Endothelial cell of umbilical vein (primary cell): ENCODE data around the gene FRMD5. TPM values are rescaled to one million over a fixed set of nuclear protein-coding genes. Genes with fewer than 3 reads are reported as not detected.
A peak's percentile ranks its signal among the peaks of the same experiment; 100 is the strongest.

Source experiments
- BruUV-seq: library from RNA; stranded (reverse); fragments of 400-500 nt; replicated peaks from 2 replicates; lab custom pipeline; 2021; lab: Mats Ljungman, UMichigan
- CTCF ChIA-PET: fragments of 300-600, 350-600 bp; sonication (Branson Sonifier 250); formaldehyde crosslinking; loops from one replicate; lab custom pipeline; 2021; ENCODE audit warnings: antibody characterized with exemption, inconsistent platforms; lab: Charles Lee
- POLR2A ChIA-PET: fragments of 300-600, 350-600 bp; sonication (Branson Sonifier 250); formaldehyde crosslinking; loops from one replicate; lab custom pipeline; 2021; ENCODE audit warnings: antibody characterized with exemption, inconsistent platforms; lab: Charles Lee
- DNase-seq: peaks from one replicate; pipeline ENCODE4 v3.0.0-alpha.2; 2011; ENCODE audit warnings: low read depth, low spot score
- FAIRE-seq: peaks from 2 replicates; lab custom pipeline; 2011; peaks lifted over from hg19 to GRCh38; lab: Jason Lieb, UNC
- H2AFZ ChIP-seq: 2 replicates; pipeline ENCODE4 v1.6.0; 2012; ENCODE audit warnings: low read depth, low read length, control low read depth, inconsistent platforms
- H3K27ac ChIP-seq: 2 replicates; pipeline ENCODE4 v1.5.1; 2011; ENCODE audit warnings: low read depth, mild to moderate bottlenecking, control low read depth, low read length, moderate library complexity; ENCODE audit not compliant: insufficient read depth
- H3K27me3 ChIP-seq, 2 experiments: 2 replicates each; pipeline versions ENCODE4 v1.6.0 to v1.6.1; 2011; ENCODE audit warnings: low read length in 2 of 2, mixed read lengths in 1 of 2; ENCODE audit not compliant: control insufficient read depth in 2 of 2, insufficient read depth in 2 of 2
- H3K36me3 ChIP-seq, 2 experiments: 2 replicates in 1 of 2; 3 replicates in 1 of 2; pipeline ENCODE4 v1.5.1; 2011; ENCODE audit warnings: low read length in 2 of 2, mild to moderate bottlenecking in 1 of 2, moderate library complexity in 1 of 2; ENCODE audit not compliant: control insufficient read depth in 2 of 2, insufficient read depth in 2 of 2; ENCODE audit errors: extremely low read depth in 1 of 2
- H3K4me1 ChIP-seq: 3 replicates; pipeline ENCODE4 v1.5.1; 2011; ENCODE audit warnings: mild to moderate bottlenecking, low read length; ENCODE audit not compliant: control insufficient read depth, insufficient read depth; ENCODE audit errors: extremely low read depth
- H3K4me2 ChIP-seq: 2 replicates; pipeline ENCODE4 v1.6.1; 2011; ENCODE audit warnings: low read length, control low read depth, mixed read lengths; ENCODE audit not compliant: insufficient read depth
- H3K4me3 ChIP-seq, 3 experiments: fragments of 200-600 bp in 1 of 3; sonication (generic), shearing (Covaris generic) in 1 of 3; replicated peaks in 1 of 3; 2 replicates each; pipeline ENCODE4 v1.5.1; 2011 to 2016; ENCODE audit warnings: control low read depth in 3 of 3, low read length in 3 of 3, mild to moderate bottlenecking in 2 of 3, inconsistent platforms in 1 of 3, low read depth in 1 of 3, moderate library complexity in 1 of 3; ENCODE audit not compliant: insufficient read depth in 1 of 3
- H3K79me2 ChIP-seq: 2 replicates; pipeline ENCODE4 v1.6.0; 2012; ENCODE audit warnings: low read length, inconsistent platforms; ENCODE audit not compliant: control insufficient read depth, insufficient read depth
- H3K9ac ChIP-seq: replicated peaks from 2 replicates; pipeline ENCODE3; 2011; ENCODE audit warnings: low read length, control low read depth; ENCODE audit not compliant: insufficient read depth; ENCODE audit errors: extremely low read depth
- H3K9me1 ChIP-seq: replicated peaks from 3 replicates; pipeline ENCODE4 v1.6.0; 2011; ENCODE audit warnings: mild to moderate bottlenecking, low read length; ENCODE audit not compliant: control insufficient read depth, insufficient read depth; ENCODE audit errors: extremely low read depth
- H3K9me3 ChIP-seq: replicated peaks from 2 replicates; pipeline ENCODE4 v1.5.1; 2012; ENCODE audit warnings: low read length, inconsistent platforms; ENCODE audit not compliant: control insufficient read depth, insufficient read depth
- H4K20me1 ChIP-seq: replicated peaks from 2 replicates; pipeline ENCODE3; 2011; ENCODE audit warnings: mild to moderate bottlenecking, low read length; ENCODE audit not compliant: control insufficient read depth, insufficient read depth; ENCODE audit errors: extremely low read depth
- EZH2 ChIP-seq: IDR thresholded peaks from 2 replicates; pipeline ENCODE4 v1.6.1; 2012; ENCODE audit warnings: borderline replicate concordance, low read depth, mild to moderate bottlenecking, moderate library complexity, low read length, inconsistent platforms; ENCODE audit not compliant: severe bottlenecking
- FOS ChIP-seq: IDR thresholded peaks from 2 replicates; pipeline ENCODE4 v1.6.1; 2011; ENCODE audit warnings: mild to moderate bottlenecking, low read length, moderate library complexity, borderline replicate concordance; ENCODE audit not compliant: insufficient read depth
- GATA2 ChIP-seq: IDR thresholded peaks from 2 replicates; pipeline ENCODE4 v1.7.0; 2011; ENCODE audit warnings: low read depth, mild to moderate bottlenecking, moderate library complexity, mixed read lengths, low read length; ENCODE audit not compliant: insufficient read length, insufficient read depth
- JUN ChIP-seq: IDR thresholded peaks from 2 replicates; pipeline ENCODE4 v1.6.1; 2011; ENCODE audit warnings: borderline replicate concordance, low read depth; ENCODE audit not compliant: insufficient read length, insufficient read depth
- MYC ChIP-seq: IDR thresholded peaks from one replicate; pipeline ENCODE4 v1.6.1; 2011; ENCODE audit warnings: mild to moderate bottlenecking, low read depth, low read length
- POLR2A ChIP-seq: IDR thresholded peaks from 2 replicates; pipeline ENCODE4 v1.6.1; 2012; ENCODE audit warnings: low read depth, mild to moderate bottlenecking, control low read depth, low read length
- POLR2AphosphoS5 ChIP-seq: IDR thresholded peaks from 2 replicates; pipeline ENCODE4 v1.6.1; 2012; ENCODE audit warnings: low read depth, mild to moderate bottlenecking, control low read depth, low read length, moderate library complexity; ENCODE audit not compliant: insufficient read depth
- dilution Hi-C: fragments of 300-500 bp; cut with MboI; formaldehyde crosslinking; loops from one replicate; pipeline ENCODE4 v1.15.0; 2019; ENCODE audit warnings: low sequenced_read_pairs; ENCODE audit not compliant: extremely low pct_ligation_motif_present
- intact Hi-C: fragments of 100-400 bp; cut with micrococcal nuclease; formaldehyde crosslinking; loops from one replicate; pipeline ENCODE4 v1.10.0; 2022
- polyA plus RNA-seq, 4 experiments: library from polyadenylated mRNA; depleted of rRNA in 3 of 4; stranded (reverse) in 3 of 4; unstranded in 1 of 4; fragments of >200 nt; gene quantifications; 2 replicates each; pipeline versions ENCODE4 v1.2.1 to v1.2.3, GENCODE V29; 2011 to 2012; ENCODE audit warnings: missing spikeins in 1 of 4
- total RNA-seq: library from RNA; stranded (reverse); gene quantifications from 2 replicates; pipeline ENCODE4 v1.2.3, GENCODE V29; 2021
- TF ChIP-seq, protein P1 (sequence below), 2 donors: IDR thresholded peaks; 1 replicate in 1 of 2; 2 replicates in 1 of 2; pipeline ENCODE4 v1.5.1; 2011; ENCODE audit warnings: low read length in 2 of 2, mild to moderate bottlenecking in 2 of 2, moderate library complexity in 2 of 2, control low read depth in 1 of 2, inconsistent platforms in 1 of 2, low read depth in 1 of 2; ENCODE audit not compliant: insufficient read depth in 1 of 2; ENCODE audit errors: extremely low read depth in 1 of 2
- TF ChIP-seq, protein P2 (sequence below): IDR thresholded peaks from 2 replicates; pipeline ENCODE4 v1.6.1; 2011; ENCODE audit not compliant: insufficient read depth, insufficient read length

Gene FRMD5
- total and polyA plus RNA-seq, 2 donors (not counting 3 experiments of a cell fraction or from before 2014, with no cell fraction given) = 16.7 to 20.2 TPM

DNA sequence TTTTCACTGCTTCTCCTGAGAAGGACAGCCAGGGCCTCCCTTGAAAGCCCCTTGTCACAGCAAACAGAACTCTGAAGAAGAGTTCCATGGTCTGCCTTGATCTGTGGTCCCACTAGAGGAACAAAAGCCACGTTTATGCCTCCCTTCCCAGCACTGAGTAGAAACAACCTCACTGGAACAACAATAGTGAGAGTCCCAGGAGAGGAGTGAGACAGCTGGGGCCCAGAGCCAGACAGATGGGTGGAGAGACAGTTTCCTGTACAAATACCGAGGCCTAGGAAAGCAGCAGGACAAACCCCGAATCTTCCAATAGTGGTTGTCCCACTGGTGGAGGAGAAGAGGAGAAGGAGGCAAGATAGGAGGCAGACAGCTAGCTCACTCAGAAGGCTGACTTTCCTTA is 262.2 kb downstream of the FRMD5 start:
- H3K9me3 ChIP-seq = no peaks in the 10 kb centered on the region
- H4K20me1 ChIP-seq = no peaks in the 10 kb centered on the region
- no peak overlapping the region for H3K9ac ChIP-seq
- no peak for TF ChIP-seq EZH2
- no peak for TF ChIP-seq POLR2AphosphoS5
- TF ChIP-seq POLR2A = no peak
- TF ChIP-seq FOS = no peak
- TF ChIP-seq, protein P1, sequence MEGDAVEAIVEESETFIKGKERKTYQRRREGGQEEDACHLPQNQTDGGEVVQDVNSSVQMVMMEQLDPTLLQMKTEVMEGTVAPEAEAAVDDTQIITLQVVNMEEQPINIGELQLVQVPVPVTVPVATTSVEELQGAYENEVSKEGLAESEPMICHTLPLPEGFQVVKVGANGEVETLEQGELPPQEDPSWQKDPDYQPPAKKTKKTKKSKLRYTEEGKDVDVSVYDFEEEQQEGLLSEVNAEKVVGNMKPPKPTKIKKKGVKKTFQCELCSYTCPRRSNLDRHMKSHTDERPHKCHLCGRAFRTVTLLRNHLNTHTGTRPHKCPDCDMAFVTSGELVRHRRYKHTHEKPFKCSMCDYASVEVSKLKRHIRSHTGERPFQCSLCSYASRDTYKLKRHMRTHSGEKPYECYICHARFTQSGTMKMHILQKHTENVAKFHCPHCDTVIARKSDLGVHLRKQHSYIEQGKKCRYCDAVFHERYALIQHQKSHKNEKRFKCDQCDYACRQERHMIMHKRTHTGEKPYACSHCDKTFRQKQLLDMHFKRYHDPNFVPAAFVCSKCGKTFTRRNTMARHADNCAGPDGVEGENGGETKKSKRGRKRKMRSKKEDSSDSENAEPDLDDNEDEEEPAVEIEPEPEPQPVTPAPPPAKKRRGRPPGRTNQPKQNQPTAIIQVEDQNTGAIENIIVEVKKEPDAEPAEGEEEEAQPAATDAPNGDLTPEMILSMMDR (IDR thresholded peaks at IDR 0.05; ENCODE audit: extremely low read depth in 1 of 2, insufficient read depth in 1 of 2, low read depth in 1 of 2, low read length in 2 of 2) = no peak
- TF ChIP-seq GATA2 = no peak
- TF ChIP-seq JUN = no peak
- TF ChIP-seq MYC = no peak
- TF ChIP-seq, protein P2, sequence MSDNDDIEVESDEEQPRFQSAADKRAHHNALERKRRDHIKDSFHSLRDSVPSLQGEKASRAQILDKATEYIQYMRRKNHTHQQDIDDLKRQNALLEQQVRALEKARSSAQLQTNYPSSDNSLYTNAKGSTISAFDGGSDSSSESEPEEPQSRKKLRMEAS = no peak
- peaks cover 5% of the 10 kb centered on the region for H3K4me1 ChIP-seq
- no peaks in the 10 kb centered on the region for H3K27me3 ChIP-seq
- H3K79me2 ChIP-seq = no peaks in the 10 kb centered on the region
- H3K4me3 ChIP-seq = no peak overlapping the region
- no peak overlapping the region for H3K27ac ChIP-seq
- no peak overlapping the region for H3K4me2 ChIP-seq
- FAIRE-seq (no peak), DNase-seq (peak; percentile 42)
- dilution Hi-C loops (no loop called here), intact Hi-C loops (no loop called here)
- ChIA-PET POLR2A (interaction anchor here (0.6 kb wide), 1 partner anchor 54 kb away, joined by 8 read pairs; no protein-coding TSS in a partner anchor), CTCF (interaction anchor here (1.1 to 2.3 kb wide), 5 partner anchors 9 to 311 kb away, joined by 3 to 8 read pairs (median 3); no protein-coding TSS in a partner anchor)
- H2AFZ ChIP-seq = no peak overlapping the region
- BruUV-seq = no TSS peak
- H3K36me3 ChIP-seq = no peaks in the 10 kb centered on the region
- H3K9me1 ChIP-seq = no peaks in the 10 kb centered on the region
